Measurements from ENCODE around the gene PCDHGA1. TPM values are rescaled to one million over a fixed set of nuclear protein-coding genes. Genes with fewer than 3 reads are reported as not detected.

The PCDHGA1 gene
- polyA plus RNA-seq, 1 donor from 2014 or later, result 0.19 TPM

GRCh38 chr5:141557681-141558136 is 227.4 kb downstream of the PCDHGA1 start:
- Histone ChIP-seq H2AFZ (ENCODE audit: low read depth, low read length) (no peak overlapping the region), H3K4me3 (ENCODE audit: low read length) (no peak overlapping the region), H3K9me3 (ENCODE audit: low read length) (no peaks in the 10 kb centered on the region), H3K4me2 (ENCODE audit: low read length) (no peak overlapping the region), H3F3A (ENCODE audit: insufficient read depth, low read length, poor library complexity, severe bottlenecking) (peaks cover 3% of the 10 kb centered on the region), H3K9ac (ENCODE audit: low read length) (no peak overlapping the region), H3K36me3 (ENCODE audit: insufficient read depth, low read length) (peaks cover 3% of the 10 kb centered on the region), H3K79me2 (replicated peaks; ENCODE audit: insufficient read depth, low read length) (no peaks in the 10 kb centered on the region), H3K27ac (ENCODE audit: low read length) (peak overlapping the region; percentile 54), H3K27me3 (ENCODE audit: insufficient read depth, low read depth, low read length) (no peaks in the 10 kb centered on the region), H4K20me1 (ENCODE audit: insufficient read depth) (no peaks in the 10 kb centered on the region), H3K9me2 (ENCODE audit: insufficient read depth, low read length) (no peaks in the 10 kb centered on the region)
- TF ChIP-seq SMC3 (conservative IDR thresholded peaks at IDR 0.05; ENCODE audit: poor library complexity) (peak; percentile 70), RAD21 (conservative IDR thresholded peaks at IDR 0.05) (peak; percentile 66), CTCF (IDR thresholded peaks at IDR 0.05; ENCODE audit: poor library complexity, severe bottlenecking) (peak; percentile 64), REST (IDR thresholded peaks at IDR 0.05; ENCODE audit: borderline replicate concordance) (no peak)

- Histone ChIP-seq H3K79me2 (replicated peaks; ENCODE audit: insufficient read depth, low read length) (no peaks in the 10 kb centered on the region), H3F3A (ENCODE audit: insufficient read depth, low read length, poor library complexity, severe bottlenecking) (peaks cover 3% of the 10 kb centered on the region), H3K4me3 (ENCODE audit: low read length) (no peak overlapping the region), H3K9me2 (ENCODE audit: insufficient read depth, low read length) (no peaks in the 10 kb centered on the region), H4K20me1 (ENCODE audit: insufficient read depth) (no peaks in the 10 kb centered on the region), H3K9ac (ENCODE audit: low read length) (no peak overlapping the region), H2AFZ (ENCODE audit: low read depth, low read length) (no peak overlapping the region), H3K4me2 (ENCODE audit: low read length) (no peak overlapping the region), H3K36me3 (ENCODE audit: insufficient read depth, low read length) (no peaks in the 10 kb centered on the region), H3K9me3 (ENCODE audit: low read length) (no peaks in the 10 kb centered on the region), H3K27me3 (ENCODE audit: insufficient read depth, low read depth, low read length) (no peaks in the 10 kb centered on the region), H3K27ac (ENCODE audit: low read length) (no peak overlapping the region)
- no peak for TF ChIP-seq CTCF (IDR thresholded peaks at IDR 0.05; ENCODE audit: poor library complexity, severe bottlenecking)
- no peak for TF ChIP-seq EP300 (conservative IDR thresholded peaks at IDR 0.05; ENCODE audit: poor library complexity, severe bottlenecking)
- no peak for TF ChIP-seq EZH2 (IDR thresholded peaks at IDR 0.05; ENCODE audit: borderline replicate concordance, insufficient read depth, low read length, poor library complexity, severe bottlenecking)
- no peak for TF ChIP-seq RAD21 (conservative IDR thresholded peaks at IDR 0.05)
- TF ChIP-seq MXI1 (conservative IDR thresholded peaks at IDR 0.05; ENCODE audit: poor library complexity, severe bottlenecking), result no peak
- TF ChIP-seq POLR2AphosphoS5 (IDR thresholded peaks at IDR 0.05), result no peak
- TF ChIP-seq SMC3 (conservative IDR thresholded peaks at IDR 0.05; ENCODE audit: poor library complexity), result no peak
- TF ChIP-seq REST (IDR thresholded peaks at IDR 0.05; ENCODE audit: borderline replicate concordance), result no peak
- no peak for TF ChIP-seq TAF1 (IDR thresholded peaks at IDR 0.05; ENCODE audit: low read depth)
These were observed 227.8 kb downstream of the PCDHGA1 start for GRCh38 chr5:141558150-141558549.
